HL-60 (cell line): ENCODE results near the gene FIGNL2.

Experiments used
- POLR2AphosphoS5 ChIP-seq: IDR thresholded peaks from 2 replicates; pipeline ENCODE4 v1.6.1; 2012; ENCODE audit warnings: low read depth
- TF ChIP-seq, protein P1 (sequence below): IDR thresholded peaks from one replicate; pipeline ENCODE4 v1.5.1; 2011; ENCODE audit warnings: low read length, control low read depth, inconsistent platforms; ENCODE audit not compliant: insufficient read depth
- TF ChIP-seq, protein P2 (sequence below): IDR thresholded peaks from 2 replicates; pipeline ENCODE4 v1.6.1; 2012; ENCODE audit warnings: low read depth; ENCODE audit not compliant: insufficient replicate concordance

DNA sequence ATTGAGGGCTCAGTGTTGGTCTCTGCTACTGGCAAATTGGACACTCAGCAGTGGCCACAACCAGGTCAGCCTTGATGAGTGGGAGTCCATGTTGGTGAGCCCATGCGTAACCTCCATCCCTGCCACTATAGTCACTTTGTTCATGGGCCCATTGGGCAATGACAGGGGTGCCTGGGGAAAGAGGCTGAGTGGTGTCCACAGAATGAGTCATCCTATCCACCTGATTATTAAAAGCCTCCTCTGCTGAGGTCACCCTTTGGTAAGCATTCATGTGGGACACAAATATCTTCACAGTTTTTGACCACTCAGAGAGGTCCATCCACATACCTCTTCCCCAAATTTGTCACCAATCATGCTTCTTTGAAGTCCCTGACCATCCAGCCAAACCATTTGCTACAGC lies 50.0 kb downstream of the FIGNL2 start:
- TF ChIP-seq, protein P1, sequence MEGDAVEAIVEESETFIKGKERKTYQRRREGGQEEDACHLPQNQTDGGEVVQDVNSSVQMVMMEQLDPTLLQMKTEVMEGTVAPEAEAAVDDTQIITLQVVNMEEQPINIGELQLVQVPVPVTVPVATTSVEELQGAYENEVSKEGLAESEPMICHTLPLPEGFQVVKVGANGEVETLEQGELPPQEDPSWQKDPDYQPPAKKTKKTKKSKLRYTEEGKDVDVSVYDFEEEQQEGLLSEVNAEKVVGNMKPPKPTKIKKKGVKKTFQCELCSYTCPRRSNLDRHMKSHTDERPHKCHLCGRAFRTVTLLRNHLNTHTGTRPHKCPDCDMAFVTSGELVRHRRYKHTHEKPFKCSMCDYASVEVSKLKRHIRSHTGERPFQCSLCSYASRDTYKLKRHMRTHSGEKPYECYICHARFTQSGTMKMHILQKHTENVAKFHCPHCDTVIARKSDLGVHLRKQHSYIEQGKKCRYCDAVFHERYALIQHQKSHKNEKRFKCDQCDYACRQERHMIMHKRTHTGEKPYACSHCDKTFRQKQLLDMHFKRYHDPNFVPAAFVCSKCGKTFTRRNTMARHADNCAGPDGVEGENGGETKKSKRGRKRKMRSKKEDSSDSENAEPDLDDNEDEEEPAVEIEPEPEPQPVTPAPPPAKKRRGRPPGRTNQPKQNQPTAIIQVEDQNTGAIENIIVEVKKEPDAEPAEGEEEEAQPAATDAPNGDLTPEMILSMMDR: no peak
- TF ChIP-seq POLR2AphosphoS5: no peak
- TF ChIP-seq, protein P2, sequence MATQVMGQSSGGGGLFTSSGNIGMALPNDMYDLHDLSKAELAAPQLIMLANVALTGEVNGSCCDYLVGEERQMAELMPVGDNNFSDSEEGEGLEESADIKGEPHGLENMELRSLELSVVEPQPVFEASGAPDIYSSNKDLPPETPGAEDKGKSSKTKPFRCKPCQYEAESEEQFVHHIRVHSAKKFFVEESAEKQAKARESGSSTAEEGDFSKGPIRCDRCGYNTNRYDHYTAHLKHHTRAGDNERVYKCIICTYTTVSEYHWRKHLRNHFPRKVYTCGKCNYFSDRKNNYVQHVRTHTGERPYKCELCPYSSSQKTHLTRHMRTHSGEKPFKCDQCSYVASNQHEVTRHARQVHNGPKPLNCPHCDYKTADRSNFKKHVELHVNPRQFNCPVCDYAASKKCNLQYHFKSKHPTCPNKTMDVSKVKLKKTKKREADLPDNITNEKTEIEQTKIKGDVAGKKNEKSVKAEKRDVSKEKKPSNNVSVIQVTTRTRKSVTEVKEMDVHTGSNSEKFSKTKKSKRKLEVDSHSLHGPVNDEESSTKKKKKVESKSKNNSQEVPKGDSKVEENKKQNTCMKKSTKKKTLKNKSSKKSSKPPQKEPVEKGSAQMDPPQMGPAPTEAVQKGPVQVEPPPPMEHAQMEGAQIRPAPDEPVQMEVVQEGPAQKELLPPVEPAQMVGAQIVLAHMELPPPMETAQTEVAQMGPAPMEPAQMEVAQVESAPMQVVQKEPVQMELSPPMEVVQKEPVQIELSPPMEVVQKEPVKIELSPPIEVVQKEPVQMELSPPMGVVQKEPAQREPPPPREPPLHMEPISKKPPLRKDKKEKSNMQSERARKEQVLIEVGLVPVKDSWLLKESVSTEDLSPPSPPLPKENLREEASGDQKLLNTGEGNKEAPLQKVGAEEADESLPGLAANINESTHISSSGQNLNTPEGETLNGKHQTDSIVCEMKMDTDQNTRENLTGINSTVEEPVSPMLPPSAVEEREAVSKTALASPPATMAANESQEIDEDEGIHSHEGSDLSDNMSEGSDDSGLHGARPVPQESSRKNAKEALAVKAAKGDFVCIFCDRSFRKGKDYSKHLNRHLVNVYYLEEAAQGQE: no peak
